HG02623 (cell line): Measurements from ENCODE around the gene CAMK2B.
"Not testable (repeated sequence)": the region's sequence is repeated elsewhere in the genome, so short reads cannot be mapped to it uniquely, and the experiment has no call there.

ENCODE experiments used
- ATAC-seq: cut with Tn5 transposase; IDR thresholded peaks from one replicate; pipeline ENCODE4 v1.9.1; 2021; ENCODE audit warnings: moderate library complexity; ENCODE audit not compliant: unreplicated experiment

CAMK2B gene

DNA sequence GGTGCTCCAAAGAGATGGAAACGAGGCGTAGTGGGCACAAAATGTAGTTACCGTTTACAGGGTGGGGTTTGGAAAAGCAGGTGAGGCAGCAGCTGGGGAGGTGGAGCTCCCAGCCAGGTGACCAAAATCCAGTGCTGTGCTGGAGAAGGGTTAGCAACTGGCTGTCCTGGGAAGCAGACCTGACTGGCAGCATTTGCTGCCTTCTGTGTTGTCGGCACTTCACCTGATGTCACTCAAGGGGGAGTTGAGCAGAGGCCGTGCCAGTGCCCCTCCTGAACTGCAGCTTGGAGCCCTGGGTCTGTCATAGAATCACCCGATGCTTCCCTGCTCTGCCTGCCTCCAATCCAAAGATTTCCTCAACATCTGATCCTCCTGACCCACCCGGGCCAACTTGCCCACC is 148.9 kb downstream of the CAMK2B start:
- no peak for ATAC-seq

DNA sequence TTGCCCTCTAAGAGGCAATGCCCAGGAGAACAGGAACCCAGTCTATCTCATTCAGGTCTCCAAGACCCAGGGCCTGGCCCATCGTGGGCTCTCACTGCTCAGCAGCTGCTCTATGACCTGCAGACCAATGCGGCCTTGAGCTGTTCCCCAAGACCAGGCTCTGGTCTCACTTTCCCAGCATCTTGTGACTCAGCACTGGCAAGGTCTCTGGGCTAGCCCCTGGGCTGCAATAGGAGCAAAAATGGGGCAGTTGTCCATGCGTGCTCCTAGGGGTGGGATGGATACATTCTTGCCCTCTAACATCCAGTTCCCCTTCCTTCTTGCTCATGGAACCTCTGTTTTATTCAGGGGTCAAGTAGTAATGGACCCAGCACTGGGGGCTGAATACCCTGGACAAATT is 149.7 kb downstream of the CAMK2B start:
- no peak for ATAC-seq

DNA sequence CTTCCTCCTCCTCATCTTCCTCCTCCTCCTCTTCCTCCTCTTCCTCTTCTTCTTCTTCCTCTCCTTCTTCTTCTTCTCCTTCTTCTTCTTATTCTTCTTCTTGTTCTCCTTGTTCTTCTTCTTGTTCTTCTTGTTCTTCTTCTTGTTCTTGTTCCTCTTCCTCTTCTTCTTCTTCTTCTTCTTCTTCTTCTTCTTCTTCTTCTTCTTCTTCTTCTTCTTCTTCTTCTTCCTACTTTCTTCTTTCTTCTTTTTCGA is 150.8 kb downstream of the CAMK2B start:
- not testable (repeated sequence) for ATAC-seq

DNA sequence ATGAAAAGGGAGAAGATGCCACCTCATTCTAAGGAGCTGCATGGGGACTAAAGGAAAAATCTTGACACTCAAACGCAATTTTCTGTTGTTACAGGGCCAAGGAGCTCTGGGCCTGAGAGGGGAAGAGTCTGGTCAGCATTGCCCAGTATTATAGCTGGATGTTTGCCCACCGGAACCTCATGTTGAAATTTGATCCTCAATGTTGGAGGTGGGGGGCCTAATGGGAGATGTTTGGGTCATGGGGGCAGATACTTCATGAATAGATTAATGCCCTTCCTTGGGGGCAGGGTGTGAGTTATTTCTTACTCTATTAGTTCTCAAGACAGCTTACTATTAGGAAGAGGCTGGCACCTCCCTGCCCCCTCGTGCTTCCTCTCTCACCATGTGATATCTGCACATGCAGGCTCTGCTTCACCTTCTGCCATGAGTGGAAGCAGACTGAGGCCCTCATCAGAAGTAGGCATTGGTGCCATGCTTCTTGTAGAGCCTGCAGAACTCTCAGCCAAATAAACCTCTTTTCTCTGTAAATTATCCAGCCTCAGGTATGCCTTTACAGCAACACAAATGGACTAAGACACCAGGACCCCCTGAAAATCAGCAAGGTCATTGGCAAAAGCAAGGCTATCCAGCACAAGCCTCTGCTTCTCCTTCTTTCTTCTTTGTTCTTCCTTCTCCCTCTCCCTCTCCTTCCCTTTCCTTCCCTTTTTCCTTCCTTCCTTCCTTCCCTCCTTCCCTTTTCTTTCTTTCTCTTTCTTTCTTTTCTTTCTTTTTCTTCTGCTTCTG is 151.3 kb downstream of the CAMK2B start:
- no peak for ATAC-seq

- ATAC-seq, result no peak
These were observed 152.5 kb downstream of the CAMK2B start for GRCh38 chr7:44172803-44173424.

GRCh38 chr7:44172352-44172751 is 153.0 kb downstream of the CAMK2B start:
- ATAC-seq, result no peak

DNA sequence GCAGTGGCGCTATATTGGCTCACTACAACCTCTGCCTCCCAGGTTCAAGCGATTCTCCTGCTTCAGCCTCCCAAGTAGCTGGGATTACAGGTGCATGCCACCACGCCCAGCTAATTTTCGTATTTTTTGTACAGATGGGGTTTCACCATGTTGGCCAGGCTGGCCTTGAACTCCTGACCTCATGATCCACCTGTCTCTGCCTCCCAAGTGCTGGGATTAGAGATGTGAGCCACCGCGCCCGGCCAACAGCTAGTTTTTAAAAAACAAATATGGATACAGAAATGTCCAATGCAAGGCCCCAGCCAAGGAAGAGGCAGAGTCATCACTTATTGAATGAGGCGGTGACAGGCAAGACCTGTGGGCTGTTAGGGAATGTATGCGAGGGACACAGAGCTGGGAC is 153.5 kb downstream of the CAMK2B start:
- not testable (repeated sequence) for ATAC-seq

- ATAC-seq, result no peak
These were observed 157.5 kb downstream of the CAMK2B start for GRCh38 chr7:44167920-44168319.
